LHCN-M2 (cell line): ENCODE results near the gene DCST2. TPM values are rescaled to one million over a fixed set of nuclear protein-coding genes. Genes with fewer than 3 reads are reported as not detected.
A peak's percentile ranks its signal among the peaks of the same experiment; 100 is the strongest.

Experiments used
- DNase-seq: peaks from one replicate; pipeline ENCODE4 v3.0.0-alpha.2; 2012; ENCODE audit warnings: low read depth
- total RNA-seq: library from RNA; depleted of rRNA; stranded (reverse); fragments of >200 nt; gene quantifications from 2 replicates; pipeline ENCODE4 v1.2.3, GENCODE V29; 2014

Gene DCST2
- total RNA-seq, 1 experiment from 2014 or later: 0.11 TPM

GRCh38 chr1:155010211-155010918, 23.2 kb downstream of the DCST2 start:
- DNase-seq: no peak

- DNase-seq: no peak
Measured at GRCh38 chr1:155009742-155010141, 23.8 kb downstream of the DCST2 start.

- DNase-seq: no peak
Measured at GRCh38 chr1:155009221-155009711, 24.3 kb downstream of the DCST2 start.

GRCh38 chr1:155008015-155008941, 25.3 kb downstream of the DCST2 start:
- DNase-seq: no peak

GRCh38 chr1:155007251-155007828, 26.2 kb downstream of the DCST2 start:
- no peak for DNase-seq

- DNase-seq: peak; percentile 39
Measured at GRCh38 chr1:155006601-155007101, 26.9 kb downstream of the DCST2 start.

GRCh38 chr1:155005076-155006011, 28.2 kb downstream of the DCST2 start:
- DNase-seq: peak; percentile 59

GRCh38 chr1:155004352-155005075, 29.1 kb downstream of the DCST2 start:
- DNase-seq: peak; percentile 65

- DNase-seq: peak; percentile 72
Measured at GRCh38 chr1:155003766-155004351, 29.7 kb downstream of the DCST2 start.

GRCh38 chr1:155003227-155003765, 30.3 kb downstream of the DCST2 start:
- no peak for DNase-seq

GRCh38 chr1:155002464-155003226, 30.9 kb downstream of the DCST2 start, which contains the start of gene ZBTB7B:
Gene ZBTB7B (plus strand): TSS chr1:155002802. CDS start chr1:155014661, 11,859 bp downstream.
- DNase-seq: no peak

- DNase-seq: peak; percentile 98
Measured at GRCh38 chr1:155001675-155002463, 31.7 kb downstream of the DCST2 start.

- DNase-seq: no peak
Measured at GRCh38 chr1:155001425-155001674, 32.2 kb downstream of the DCST2 start.

GRCh38 chr1:155000726-155001424, 32.7 kb downstream of the DCST2 start:
- peak; percentile 86 for DNase-seq

GRCh38 chr1:155000411-155000725, 33.2 kb downstream of the DCST2 start:
- DNase-seq: no peak

- no peak for DNase-seq
Measured at GRCh38 chr1:154999571-155000410, 33.8 kb downstream of the DCST2 start.
